ENCODE results near the gene ACOD1.

The ACOD1 gene

DNA sequence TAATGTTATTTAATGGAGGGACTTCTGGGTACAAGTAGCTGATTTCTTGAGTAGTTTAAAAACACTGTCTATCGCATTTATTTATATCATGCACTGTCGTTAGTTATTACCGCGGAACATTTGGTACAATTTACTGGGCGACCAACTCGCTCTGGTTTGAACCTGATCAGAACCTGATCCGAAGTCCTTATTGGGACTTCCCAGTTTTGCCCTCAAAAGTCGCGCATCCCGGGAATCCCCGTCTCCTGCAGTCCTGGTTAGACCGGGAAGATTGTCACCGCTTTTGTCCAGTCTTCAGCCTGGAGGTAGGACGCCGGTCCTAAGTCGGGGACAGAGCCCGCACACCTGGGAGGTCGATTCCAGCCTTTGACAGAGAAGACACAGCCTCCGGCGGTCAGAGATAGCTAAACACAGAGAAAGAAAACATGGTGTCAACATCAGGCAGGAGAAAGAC lies 44.3 kb downstream of the ACOD1 start:
- DNase-seq = no peak

DNA sequence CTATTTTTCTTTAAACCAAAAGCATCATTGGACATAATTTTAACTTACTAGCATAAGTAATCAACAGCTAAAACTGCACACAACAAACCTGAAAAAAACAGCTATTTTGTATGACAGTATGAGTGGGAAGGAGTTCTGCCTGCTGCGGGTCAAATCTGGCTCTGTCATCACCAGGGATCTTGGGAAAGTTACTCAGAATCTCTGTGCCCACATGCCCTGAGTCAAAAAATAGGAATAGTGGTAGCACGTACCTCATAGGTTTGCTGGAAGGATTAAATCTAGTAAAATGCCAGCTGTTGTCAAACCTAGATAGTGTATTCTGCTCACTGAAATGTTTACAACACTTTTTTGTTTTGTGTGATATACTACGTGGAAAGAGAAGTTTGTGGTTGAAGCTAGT lies 44.7 kb downstream of the ACOD1 start:
- DNase-seq = no peak

GRCh38 chr13:76993473-76993872 lies 45.2 kb downstream of the ACOD1 start:
- no peak for DNase-seq

DNA sequence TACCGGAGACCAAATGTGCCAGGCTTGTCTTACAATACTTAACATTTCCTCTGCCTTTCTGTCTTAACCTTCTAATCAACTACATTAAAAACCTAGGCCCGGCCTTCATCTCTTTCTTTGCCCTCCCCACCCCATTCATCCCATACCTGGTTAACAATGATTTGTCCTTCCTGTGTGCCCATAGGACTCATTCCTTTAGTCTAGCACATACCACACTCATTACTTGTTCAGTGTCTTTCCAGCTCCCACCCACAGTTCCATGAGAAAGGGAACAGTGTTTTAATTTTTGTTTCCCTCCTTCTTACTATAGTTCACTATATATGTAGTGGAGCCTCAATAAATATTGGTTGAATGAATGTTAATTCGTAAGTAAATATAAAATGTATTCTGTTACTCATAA lies 46.0 kb downstream of the ACOD1 start:
- DNase-seq = no peak

DNA sequence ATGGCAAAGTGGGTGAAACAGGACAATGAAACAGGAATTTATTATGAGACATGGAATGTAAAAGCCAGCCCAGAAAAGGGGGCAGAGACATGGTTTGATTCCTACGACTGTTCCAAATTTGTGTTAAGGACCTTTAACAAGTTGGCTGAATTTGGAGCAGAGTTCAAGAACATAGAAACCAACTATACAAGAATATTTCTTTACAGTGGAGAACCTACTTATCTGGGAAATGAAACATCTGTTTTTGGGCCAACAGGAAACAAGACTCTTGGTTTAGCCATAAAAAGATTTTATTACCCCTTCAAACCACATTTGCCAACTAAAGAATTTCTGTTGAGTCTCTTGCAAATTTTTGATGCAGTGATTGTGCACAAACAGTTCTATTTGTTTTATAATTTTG lies 52.2 kb downstream of the ACOD1 start:
- no peak for DNase-seq

GRCh38 chr13:77001540-77001939 lies 53.2 kb downstream of the ACOD1 start:
- no peak for DNase-seq

DNA sequence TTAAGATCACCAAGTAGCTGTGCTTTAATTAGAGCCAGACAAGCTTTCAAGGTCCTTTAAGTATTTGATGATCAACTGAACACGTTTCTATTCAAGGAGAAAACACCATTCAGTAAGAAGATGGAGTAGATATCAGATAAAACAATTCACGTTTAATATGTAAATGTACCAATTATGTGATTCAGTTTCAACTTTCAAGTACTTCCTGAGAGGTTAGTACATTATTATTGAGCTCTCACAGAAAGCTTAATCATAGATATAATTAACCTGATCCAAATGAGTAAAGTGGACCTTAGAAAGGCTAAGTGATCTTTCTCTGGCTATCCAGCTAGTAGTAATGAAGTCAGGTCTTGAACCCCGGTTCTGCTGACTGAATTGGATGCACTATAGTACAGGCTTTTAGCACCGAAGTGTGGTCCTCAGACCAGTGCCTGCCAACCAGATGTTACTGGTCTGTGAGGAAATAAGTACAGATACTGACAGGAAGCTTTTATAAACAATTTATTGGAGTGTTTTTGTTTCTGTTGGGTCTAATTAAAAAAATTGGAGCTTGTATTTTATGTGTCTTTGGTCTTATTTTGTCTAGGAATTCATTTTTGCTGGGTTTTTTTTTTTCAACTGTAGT lies 53.8 kb downstream of the ACOD1 start:
- DNase-seq = no peak

DNA sequence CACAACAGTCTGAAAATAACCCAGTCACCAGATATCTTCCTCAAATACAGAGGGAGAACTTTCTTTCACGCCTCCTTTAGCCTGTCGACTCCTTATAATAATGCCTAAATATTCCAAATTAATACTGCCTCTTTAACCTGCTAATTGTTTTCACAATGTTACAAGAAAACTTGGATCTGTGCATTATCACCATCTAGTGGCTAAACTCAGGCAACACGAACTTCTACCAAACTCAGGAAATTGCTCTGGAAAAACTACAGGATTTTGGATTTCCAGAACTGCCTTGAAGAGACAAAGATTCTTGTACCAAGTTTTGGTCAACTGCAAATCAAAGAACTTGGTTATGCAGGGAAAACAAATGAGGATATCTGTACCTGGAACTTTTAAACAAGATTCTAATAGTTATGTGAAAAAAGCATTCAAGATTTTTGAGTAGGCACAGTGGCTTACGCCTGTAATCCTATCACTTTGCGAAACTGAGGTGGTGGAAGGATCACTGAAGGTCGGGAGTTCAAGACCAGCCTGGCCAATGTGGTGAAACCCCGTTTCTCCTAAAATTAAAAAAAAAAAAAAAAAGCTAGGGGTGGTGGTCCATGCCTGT lies 54.4 kb downstream of the ACOD1 start:
- no peak for DNase-seq
